Dermis lymphatic vessel endothelial cell (primary cell): ENCODE data around the gene MAGEB6. TPM values are rescaled to one million over a fixed set of nuclear protein-coding genes. Genes with fewer than 3 reads are reported as not detected.

Source experiments
- total RNA-seq: library from RNA; depleted of rRNA; stranded (reverse); fragments of >200 nt; gene quantifications from 2 replicates; pipeline ENCODE4 v1.2.1, GENCODE V29; 2014

The MAGEB6 gene, protein sequence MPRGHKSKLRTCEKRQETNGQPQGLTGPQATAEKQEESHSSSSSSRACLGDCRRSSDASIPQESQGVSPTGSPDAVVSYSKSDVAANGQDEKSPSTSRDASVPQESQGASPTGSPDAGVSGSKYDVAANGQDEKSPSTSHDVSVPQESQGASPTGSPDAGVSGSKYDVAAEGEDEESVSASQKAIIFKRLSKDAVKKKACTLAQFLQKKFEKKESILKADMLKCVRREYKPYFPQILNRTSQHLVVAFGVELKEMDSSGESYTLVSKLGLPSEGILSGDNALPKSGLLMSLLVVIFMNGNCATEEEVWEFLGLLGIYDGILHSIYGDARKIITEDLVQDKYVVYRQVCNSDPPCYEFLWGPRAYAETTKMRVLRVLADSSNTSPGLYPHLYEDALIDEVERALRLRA
- not detected in 2 replicates for total RNA-seq

DNA sequence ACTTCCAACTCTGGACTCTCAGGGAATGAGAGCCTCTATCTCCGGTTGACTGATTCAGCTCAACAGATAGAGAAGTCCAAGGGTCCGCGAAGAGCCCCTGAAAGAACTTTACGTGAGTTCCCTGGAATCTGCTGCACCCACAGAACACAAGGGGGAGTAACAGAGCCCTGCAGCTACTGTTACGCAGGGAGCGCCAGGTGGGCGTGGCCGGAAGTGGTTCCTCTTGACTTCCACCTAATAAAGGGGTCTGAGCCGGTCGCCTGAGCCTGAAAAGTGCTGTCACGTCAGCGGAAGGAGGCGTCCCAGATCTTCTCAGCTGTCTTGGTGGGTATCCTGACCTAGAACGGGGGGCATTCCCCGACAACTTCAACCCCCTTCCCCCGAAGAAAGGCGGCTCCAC, at the start of gene MAGEB6:
TSS of gene MAGEB6 (plus strand) at position 237 of the 400 bp plus-strand sequence. CDS start 1,407 bp downstream, outside the sequence.

DNA sequence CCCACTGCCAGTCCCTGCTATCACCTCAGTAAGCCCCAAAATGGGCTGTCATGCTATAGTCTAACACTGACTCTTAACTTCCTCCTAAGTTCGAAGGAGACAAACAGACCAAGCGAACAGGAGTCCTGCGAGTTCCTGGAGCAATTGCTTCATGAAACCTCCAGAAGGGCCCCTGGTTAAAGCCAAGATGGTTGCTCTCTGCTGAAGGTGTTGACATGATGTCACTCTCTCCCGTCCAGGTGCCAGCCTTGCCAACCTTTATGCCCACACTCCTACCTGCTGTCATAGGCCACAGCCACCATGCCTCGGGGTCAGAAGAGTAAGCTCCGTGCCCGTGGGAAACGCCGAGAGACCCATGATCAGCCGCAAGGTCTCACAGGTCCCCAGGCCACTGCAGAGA, 31.9 kb upstream of the MAGEB6 start, which contains the start of gene MAGEB6B:
TSS of gene MAGEB6B (plus strand) at position 301 of the 400 bp plus-strand sequence. CDS start at position 301, 0 bp downstream.

DNA sequence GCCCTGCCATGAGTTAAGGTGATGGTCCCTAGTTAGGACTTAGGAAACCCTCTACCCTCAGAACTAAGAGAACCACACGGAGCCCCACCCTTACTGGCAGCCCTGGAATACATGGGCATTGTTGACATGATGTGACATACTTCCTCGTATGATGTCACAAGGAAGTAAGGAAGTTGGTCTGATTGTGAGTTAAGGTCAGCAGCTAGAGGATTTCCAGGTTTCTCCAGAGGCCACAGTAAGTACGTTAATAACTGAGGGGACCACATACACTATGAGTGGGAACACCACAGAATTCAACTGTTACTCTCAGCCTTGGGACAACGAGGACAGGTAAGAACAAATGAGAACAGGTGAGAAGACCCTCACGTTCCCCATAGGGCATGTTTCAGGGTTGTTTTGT, 23.6 kb downstream of the MAGEB6 start, which contains the start of gene MAGEB5:
TSS of gene MAGEB5 (plus strand) at position 301 of the 400 bp plus-strand sequence. CDS start 1,133 bp downstream, outside the sequence.

Other genes with a start within 250 kb of the MAGEB6 start
- not detected in 2 replicates for gene MAGEB18, start 54.1 kb upstream of the MAGEB6 start, total RNA-seq
- not detected in 2 replicates for gene MAGEB6B, start 31.8 kb upstream of the MAGEB6 start, total RNA-seq
- not detected in 2 replicates for gene MAGEB5, start 23.7 kb downstream of the MAGEB6 start, total RNA-seq